Camera-type eye (tissue), 1 donor: ENCODE measurements around the gene CHEK1. TPM values are rescaled to one million over a fixed set of nuclear protein-coding genes. Genes with fewer than 3 reads are reported as not detected.

Source experiments
- total RNA-seq: library from RNA; depleted of rRNA; stranded (reverse); fragments of >200 nt; gene quantifications from one replicate; pipeline ENCODE4 v1.2.3, GENCODE V29; 2014

The CHEK1 gene
- 13.7 TPM for total RNA-seq

DNA sequence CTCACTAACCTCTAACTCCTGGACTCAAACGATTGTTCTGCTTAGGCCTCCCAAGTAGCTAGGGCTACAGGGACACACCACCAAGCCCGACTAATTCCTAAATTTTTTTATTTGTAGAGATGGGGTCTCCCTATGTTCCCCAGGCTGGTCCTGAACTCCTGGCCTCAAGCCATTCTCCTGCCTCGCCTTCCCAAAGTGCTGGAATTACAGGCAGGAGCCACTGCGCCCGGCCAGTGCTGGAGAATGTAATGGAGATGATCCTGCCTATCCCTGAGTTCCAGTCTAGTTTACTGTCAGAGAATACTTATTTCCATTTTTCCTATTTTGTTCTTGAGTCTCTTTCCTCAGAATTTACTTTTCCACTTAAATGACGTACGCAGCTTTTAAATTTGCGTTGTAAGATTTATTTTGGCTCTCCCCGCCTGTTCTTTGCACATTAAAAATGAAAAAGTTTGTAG, at the start of gene CHEK1:
Gene CHEK1, plus strand, starts transcription at position 408 of the 458 bp plus-strand sequence. CDS start 1,606 bp downstream, outside the sequence.

DNA sequence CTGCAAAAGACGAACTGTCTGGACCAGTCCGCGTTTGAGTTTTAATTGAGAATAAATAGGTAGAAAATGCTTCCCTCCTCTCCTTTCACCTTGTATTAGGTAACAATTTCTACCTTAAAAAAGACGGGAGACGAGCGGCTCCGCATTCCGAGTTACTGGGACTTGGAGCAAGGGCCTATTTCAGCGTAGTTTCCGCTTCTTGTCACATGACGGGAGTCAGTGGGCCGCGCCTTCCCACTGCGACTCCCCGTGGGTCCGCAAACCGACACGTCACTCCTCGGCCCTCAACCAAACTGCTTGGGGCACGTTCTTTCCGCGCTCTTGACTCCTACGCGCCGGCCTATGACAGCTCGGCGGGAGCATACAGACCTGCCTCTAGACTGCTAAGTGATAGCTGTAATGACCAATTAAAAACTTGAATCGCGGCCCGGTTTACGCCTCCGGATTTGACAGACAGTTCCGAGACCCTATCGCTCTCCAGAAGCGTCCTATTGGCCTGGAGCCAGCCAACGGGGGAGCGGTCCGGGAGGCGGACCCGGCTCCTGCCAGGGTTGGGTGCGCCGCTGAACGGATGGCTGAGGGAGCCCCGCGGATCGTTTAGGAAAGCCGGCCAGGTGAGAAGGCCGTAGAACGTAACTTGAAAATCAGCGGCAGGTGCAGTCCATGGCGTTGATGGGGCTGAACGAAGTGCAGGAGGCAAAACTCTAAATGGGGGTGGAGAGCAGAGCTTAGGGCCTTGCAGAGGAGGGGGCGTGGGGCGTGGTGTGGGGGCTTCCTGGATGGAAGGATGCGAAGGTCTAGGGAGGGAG, 32.5 kb upstream of the CHEK1 start, which contains the start of gene STT3A:
Gene STT3A, plus strand, starts transcription at position 548 of the 809 bp plus-strand sequence. CDS start 3,064 bp downstream, outside the sequence.

DNA sequence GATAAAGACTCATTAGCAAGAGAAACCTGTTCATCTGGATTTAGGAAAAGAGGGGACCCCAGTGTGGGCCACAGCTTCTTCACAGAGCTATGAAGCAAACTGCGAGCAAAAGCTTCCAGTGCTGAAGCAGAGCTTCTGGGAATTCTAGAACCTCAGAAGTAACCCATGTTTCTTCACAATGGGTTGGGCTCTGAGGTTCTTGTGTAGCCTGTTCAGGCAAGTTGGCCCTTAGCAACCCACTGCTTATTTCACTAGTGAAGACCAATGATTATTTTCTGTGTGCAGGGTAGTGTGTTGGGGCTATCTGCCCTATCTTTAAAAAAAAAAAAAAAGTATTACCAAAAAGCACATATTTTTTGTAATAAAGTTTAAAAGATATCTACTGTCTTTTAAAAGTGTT, 55.8 kb downstream of the CHEK1 start, which contains the start of gene ACRV1:
Gene ACRV1, minus strand, starts transcription at position 101 of the 400 bp plus-strand sequence. Its CDS starts 67 bp downstream, at position 34.

Other genes starting within 250 kb of the CHEK1 start
- gene FEZ1, start 128.9 kb upstream of the CHEK1 start, total RNA-seq, result 60.7 TPM
- 58.7 TPM for gene EI24, start 55.7 kb upstream of the CHEK1 start, total RNA-seq
- 105 TPM for gene STT3A, start 32.3 kb upstream of the CHEK1 start, total RNA-seq
- not detected for gene ACRV1, start 55.7 kb downstream of the CHEK1 start, total RNA-seq
- gene PATE1, start 121.1 kb downstream of the CHEK1 start, total RNA-seq, result not detected
- not detected for gene PATE2, start 153.7 kb downstream of the CHEK1 start, total RNA-seq
- gene PATE3, start 163.0 kb downstream of the CHEK1 start, total RNA-seq, result not detected
- gene PATE4, start 208.2 kb downstream of the CHEK1 start, total RNA-seq, result not detected